HG02763 (cell line): ENCODE measurements around the gene GPC1.

Experiments
- ATAC-seq: cut with Tn5 transposase; IDR thresholded peaks from one replicate; pipeline ENCODE4 v1.9.1; 2021; ENCODE audit warnings: mild to moderate bottlenecking, moderate library complexity; ENCODE audit not compliant: unreplicated experiment

GPC1 gene

GRCh38 chr2:240428245-240428644, 7.2 kb upstream of the GPC1 start:
- no peak for ATAC-seq

- ATAC-seq, result no peak
Measured at GRCh38 chr2:240429341-240429871, 6.1 kb upstream of the GPC1 start.

- ATAC-seq, result no peak
Measured at GRCh38 chr2:240429872-240430491, 5.5 kb upstream of the GPC1 start.

DNA sequence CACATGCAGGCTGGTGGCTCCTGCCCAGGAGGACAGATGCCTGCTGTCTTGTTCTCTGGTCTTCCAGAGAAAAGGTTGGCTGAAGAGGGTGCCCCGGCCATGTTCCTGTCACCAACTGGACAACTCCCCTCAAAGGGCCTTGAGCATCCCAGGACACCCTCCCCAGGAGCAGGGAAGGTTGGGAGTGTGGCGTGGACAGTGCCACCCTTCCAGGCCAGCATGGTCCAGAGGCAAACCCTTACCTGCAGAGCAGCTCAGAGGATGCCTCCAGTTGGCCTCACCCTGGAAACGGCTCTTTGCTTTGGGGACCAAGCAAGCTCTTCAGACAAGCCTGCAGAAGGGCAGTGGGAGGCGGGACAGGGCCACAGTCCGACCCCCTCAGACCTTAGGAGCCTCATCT, 4.9 kb upstream of the GPC1 start:
- ATAC-seq, result no peak

DNA sequence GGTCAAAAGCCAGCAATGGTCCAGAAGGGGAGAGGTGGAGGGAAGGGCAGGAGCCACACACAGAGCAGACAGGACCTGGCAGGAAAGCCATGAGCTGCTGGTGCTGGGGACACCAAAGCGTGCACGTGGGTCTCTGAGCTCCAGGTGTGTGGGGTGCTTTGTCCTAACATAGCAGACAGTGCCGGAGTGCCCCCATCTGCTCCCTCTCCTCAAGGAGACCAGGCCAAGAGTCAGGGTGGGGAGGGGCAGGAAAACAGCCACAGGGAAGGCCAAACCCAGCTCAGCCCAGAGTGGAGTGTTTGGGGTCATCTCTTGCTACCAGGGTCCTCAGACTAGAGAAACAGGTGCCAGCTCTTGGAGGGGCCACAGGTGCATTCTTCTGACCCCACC, 4.2 kb upstream of the GPC1 start:
- no peak for ATAC-seq

DNA sequence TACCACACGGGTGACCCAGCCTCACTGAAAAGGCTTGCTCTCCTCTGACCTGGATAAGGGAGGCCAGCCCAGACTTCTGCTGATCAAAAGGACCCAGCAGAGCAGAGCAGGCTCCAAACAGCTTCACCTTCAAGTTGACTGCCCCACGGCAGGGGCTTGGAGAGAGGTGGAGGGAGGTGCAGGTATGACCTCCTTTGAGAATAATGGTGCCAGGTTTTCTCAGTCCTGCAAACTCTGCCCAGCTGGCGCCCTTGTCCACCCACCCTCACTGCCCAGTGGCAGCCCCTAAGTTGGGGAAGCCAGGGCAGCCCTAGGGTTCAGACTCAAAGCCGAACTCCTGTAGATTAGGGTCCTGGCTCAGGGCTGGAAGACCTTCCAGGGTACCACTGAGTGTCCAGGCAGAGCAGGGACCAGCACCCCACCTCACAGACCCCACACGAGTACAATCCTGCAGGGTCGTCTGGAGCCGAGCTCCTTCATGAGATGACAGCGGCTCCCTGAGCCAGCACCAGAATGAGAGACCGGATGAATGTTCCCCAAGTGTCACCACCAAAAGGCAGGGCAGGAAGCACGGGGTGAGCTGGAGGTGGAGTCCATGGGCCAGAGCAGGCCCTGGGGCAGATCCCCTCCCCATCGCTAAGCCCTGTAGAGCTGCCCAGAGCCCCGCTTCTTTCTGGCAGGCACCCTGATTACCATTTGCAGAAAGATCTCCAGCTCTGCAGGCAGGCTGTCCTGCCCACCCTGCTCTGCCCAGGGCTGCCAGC, 3.6 kb upstream of the GPC1 start:
- no peak for ATAC-seq

- no peak for ATAC-seq
Measured at GRCh38 chr2:240432430-240432819, 3.0 kb upstream of the GPC1 start.

DNA sequence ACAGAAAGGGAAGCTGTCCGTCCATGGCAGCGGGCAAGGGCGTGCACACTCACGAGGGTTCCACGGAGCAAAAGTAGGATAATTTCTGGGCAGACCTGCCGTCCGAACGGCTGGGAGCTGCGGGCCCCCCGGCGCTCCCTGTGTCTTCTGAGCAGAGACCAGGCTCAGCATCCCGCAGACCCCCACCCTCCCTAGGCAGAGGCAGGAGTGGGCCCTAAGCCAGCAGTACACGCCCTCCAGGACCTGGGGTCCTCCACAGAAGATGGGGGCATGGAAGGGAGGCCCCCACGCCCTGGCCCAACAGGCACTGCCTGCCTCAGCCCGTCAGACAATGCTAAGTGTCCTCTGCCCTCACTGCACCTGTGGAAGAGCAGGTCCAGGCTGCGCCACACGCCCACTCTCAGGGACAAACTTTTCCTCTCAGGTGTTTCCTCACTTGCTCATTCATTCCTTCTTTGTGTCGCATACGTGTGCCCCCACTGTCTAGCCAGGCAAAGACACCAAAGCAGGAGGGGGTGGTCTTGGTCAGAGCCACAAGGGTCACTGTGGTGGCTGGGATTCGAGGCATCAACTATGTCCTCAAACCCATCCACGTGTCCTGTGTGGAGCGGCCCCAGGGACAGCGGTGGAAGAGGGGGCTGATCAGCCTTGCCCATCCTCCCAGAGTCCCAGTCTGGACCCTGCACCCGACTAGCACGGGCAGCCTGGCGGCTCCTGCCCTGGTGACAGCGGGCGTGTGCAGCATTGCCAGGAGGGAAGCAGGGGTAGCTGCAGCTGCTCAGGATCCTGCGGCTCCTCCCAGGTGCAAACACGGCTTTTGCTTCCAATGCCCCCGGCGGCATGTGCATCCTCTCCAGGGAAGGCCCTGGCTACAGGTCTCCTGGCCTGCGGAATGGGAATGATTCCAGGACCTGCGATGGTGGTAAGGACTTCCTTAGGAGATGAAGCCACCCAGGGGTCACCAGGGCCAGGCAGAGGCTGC, 2.4 kb upstream of the GPC1 start:
- ATAC-seq, result no peak

GRCh38 chr2:240433973-240434727, 1.3 kb upstream of the GPC1 start:
- no peak for ATAC-seq

GRCh38 chr2:240434728-240435456, 571 bp upstream of the GPC1 start:
- no peak for ATAC-seq

DNA sequence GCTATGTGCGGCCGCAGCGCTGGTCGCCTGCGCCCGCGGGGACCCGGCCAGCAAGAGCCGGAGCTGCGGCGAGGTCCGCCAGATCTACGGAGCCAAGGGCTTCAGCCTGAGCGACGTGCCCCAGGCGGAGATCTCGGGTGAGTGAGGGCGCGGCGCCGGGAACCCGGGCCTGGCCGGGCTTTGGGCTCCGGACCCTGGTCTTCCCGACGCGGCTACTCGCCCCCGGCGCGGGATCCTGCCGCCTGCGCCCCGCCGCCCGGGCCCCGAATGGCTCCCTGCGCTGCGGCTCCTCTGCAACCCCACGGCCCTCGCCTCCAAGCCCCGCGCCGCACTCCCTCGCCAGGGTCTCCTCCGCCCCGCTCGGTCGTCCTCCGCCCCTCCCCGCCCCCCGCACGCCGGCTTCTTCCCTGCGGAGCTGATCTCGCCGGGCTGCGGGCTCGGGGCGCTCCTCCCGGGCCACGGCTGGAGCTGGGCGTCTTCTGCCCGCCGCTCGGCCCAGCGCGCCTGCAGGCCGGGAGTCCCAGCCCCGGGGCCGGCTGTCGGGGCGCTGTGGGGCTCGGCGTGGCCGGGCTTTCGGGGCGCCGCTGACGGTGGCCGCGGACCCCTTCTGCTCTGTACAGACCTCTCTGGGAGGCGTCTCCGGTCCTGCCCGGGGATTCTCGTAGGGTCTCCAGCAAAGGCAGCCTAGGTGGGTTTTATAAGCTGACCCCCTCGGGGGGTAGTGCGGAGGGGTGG, 652 bp downstream of the GPC1 start:
- ATAC-seq, result no peak

GRCh38 chr2:240436683-240437550, 1.5 kb downstream of the GPC1 start:
- no peak for ATAC-seq

DNA sequence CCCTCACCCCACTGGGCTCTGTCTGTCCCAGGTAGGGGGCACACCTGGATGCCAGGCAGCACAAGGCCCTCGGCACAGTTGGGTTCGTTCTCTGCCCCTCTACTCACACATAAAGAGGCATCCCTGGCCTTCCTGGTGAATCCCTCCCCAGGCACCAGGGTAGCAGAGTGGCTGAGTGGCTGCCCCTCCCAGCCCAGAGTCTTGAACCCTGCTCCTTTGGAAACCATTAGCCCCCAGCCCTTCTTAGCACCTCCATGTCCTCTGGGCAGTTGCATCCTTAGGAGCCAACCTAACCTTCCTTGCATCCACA, 2.0 kb downstream of the GPC1 start:
- no peak for ATAC-seq

DNA sequence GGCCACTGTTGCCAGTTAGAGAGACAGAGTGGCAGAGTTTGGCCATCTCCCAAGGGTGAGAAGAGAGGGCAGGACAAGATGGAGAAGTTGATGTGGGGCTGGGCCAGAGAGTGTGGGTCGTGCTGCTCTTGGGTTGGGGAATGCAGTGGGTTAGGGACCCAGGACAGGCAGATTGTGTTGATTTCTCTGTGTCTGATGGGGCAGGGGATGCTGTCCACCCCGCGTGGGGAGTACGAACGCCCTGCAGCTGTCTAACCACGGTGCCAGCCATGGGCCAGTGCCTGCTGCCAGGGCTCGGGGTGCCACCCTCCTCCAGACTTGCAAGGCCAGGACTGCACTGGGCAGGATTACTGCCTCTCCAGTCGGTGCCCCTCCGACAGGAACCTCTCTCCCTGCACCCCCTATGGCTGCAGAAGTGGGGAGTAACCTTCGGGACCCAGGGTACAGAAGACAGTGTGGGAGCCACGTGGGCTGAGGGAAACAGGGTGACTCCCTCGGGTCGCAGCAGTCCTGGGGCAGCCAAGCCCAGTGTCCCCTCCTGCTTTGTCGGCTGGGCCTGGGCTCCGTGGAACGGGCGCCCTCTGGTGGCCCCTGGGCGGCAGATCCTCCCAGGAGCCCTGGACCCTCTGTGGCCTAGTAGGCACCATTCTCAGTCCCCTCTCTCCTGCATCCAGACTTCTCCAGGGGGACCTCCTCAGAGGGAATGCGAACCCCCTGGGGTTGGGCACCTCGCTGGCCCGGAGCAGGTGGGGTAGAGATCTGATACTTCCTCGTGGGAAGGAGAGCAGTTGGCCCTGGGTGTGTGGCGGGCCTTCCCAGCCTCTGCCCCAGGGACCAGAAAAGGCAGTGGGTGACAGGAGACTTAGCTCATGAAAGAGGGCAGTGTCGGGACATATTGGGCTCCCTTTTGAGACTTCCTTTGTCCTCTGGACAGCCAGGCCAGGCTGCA, 2.7 kb downstream of the GPC1 start:
- no peak for ATAC-seq

GRCh38 chr2:240438810-240439697, 3.6 kb downstream of the GPC1 start:
- ATAC-seq, result no peak

DNA sequence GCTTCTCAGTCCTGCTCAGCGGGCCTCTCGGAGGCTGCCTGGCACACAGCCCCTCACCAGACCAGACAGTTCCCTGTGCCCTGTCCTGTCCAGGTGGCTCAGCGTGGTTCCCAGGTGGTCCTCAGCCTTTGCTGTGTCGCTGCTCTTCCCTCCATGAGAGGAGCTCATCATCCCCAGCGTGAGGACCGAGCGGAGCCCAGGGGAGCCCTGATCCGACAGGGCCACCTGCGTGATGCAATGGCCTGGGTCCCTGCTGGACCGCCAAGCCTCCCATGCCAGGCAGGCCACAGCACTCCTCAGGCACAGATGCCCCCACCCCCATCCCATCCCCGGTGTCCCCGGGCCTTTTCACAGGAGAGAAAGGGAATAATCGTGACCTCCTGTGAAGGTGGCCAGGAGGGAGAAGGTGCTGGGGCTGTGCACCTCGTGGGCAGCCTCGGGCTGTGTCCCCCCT, 4.3 kb downstream of the GPC1 start:
- ATAC-seq, result no peak
